GM18526 (cell line): ENCODE data around the gene ADORA1.

Experiments used
- POLR2A ChIP-seq: IDR thresholded peaks from 3 replicates; pipeline ENCODE4 v1.6.1; 2011; ENCODE audit not compliant: insufficient read length; ENCODE audit errors: extremely low read depth

ADORA1 gene

GRCh38 chr1:203103216-203103615, 24.3 kb upstream of the ADORA1 start:
- no peak for TF ChIP-seq POLR2A

DNA sequence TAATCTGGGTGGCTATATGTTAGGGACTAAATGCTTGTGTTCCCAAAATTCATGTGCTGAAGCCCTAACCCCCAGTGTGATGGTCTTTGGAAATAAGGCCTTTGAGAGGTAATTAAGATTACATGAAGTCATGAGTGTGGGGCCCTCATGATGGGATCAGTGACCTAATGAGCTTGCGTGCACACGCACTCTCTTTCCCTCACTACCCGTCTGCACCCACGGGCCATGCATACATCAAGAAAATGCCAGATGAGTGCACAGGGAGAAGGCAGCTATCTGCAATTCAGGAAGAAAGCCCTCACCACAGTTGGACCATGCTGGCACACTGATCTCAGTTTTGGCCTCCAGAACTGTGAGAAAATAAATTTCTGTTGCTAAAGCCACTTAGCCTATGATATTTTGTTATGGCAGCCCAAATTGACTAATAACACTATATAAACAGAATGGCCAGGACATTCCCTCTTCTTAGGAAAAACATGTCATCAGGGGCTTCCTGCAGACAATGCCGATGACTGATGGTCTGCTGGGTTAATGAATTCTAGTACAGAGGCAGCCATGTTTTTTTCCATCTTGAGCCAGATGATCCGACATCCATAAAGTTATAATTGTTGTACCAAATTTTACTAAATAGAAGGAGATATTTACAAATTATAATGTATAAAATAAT, 23.6 kb upstream of the ADORA1 start:
- TF ChIP-seq POLR2A = no peak

- no peak for TF ChIP-seq POLR2A
Observed at GRCh38 chr1:203104789-203105390, 22.6 kb upstream of the ADORA1 start.

DNA sequence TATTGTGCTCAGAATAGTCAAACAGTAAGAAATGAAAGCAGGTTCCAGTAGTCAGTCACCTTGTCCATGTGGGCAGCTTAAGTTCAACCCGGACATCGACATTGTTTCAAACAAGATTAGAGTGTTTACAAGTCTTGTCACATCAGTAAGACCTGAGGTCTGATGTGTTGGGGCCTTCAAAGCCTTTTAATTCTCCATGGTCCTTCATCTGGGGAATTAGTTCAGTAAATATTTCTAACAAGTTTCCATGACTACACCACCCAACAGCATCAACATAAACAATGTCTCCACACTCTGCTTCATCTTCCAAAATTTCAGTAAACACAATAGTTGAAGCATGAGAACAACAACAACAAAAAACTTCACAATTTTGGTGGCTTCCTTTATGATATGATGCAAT, 15.1 kb upstream of the ADORA1 start:
- no peak for TF ChIP-seq POLR2A

DNA sequence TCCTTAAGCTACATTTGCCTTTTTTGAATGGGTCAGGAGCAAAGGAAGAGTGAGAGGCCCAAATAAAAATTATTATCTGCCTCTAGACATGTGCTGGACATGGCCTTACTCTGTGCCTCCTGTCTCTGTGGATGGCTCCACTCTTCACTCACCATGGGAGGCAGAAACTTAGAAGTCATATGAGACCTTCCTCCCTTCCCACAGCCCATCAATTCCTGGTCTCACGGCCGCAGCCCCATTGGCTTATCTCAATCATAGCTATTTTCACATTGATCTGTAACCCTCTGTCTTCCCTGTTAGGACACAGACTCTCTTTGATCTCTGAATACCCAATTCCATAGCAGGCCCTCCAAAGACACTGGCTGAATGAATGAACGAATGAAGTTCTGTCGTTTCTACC, 14.2 kb upstream of the ADORA1 start:
- no peak for TF ChIP-seq POLR2A

DNA sequence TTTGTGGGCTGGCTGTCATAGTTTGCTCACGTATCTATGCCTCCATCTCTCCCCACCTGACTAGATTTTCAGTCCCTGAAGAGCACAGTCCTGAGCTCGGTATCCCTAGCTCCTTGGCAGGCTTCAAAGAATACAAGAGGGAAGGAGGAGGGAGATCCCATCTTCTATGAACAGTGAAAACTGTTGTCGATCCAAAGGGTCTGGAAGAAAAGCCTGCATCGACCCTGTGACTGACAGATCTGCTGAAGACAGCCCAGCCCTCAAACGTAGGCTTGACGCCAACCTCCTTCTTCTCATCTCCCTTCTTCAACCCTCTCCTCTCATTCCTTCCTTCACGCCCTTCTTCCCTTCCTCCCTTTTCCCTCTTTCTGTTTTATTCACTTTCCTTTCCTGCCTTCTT, 13.3 kb upstream of the ADORA1 start:
- TF ChIP-seq POLR2A = no peak

DNA sequence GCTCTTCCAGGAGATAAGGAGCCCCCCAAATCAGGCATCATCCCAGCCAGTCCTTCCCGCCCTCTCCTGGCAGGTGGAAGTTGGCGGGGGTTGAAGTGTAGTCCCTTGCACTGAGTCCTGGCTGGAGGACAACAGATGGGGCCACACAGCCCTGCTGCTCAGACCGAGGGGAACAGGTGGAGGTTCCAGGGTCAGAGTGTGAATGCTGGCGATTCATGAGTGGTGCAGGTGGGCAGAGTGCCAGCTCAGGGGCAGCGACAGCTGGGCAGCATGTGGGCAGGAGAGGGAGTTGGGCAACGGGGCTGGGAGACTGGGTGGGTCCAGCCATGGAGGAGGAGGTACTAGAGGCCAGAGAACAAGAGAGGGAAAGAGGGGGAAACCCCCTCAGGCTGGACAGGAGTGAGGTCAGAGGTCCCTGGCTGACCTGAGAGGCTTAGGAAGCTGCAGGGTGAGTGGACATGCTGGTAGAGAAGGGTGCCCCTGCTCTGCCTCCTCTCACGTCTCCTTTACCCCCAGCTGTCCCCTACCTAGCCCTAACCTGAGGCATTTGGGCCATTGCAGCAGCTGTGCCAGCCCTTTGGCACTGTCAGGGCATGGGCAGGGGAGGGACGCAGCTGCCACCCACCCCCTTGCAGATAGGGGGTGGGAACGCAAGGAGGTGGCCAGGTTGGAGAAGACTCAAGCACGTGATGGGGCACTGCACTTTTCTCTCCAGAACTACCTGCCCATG, 11.3 kb upstream of the ADORA1 start:
- no peak for TF ChIP-seq POLR2A

DNA sequence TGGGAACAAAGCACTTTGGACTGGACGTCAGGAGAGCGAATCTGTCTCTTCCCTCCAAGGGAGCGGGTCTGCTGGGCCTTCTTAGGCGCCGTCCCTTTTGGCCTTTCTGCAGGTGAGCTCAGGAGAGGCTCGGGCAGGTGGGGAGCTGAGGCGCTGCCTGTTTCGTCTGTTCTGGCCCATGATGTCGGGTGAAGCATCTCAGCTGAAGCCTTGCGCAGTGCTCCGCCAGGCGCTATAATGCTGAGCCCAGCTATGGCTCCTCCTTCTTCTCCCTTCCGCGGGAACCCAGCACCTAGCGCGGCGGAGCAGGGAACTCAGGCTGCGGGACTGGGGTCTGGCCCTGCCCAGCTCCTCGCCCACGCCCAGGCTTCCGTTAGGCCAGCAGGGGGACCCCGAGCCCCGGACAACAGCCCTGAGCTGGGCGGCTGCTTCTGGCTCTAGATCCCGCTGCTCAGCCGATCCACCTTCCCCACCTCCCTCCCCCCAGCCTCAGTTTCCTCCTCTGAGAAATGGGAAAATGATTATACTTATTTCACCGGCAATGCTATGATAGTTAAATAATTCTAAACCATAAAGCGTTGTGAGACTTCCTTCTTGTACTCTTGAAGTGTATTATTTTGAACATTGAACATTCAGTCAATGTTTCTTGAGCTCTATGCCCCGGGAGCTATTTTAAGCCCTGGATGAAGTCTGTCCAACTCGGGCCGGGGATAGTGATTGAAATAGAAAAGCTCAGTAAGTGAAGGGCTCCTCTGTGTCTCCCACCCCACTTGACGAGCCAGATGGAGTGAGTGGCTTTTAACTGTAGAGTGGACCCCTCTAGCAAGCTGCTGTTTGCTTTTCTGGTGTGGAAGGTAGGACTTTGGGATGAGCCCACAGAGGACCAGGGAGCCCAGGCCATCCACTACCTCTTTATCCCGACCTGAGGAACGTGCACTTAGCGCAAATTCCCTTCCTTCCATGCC, 9.6 kb upstream of the ADORA1 start:
- no peak for TF ChIP-seq POLR2A

- TF ChIP-seq POLR2A = no peak
Observed at GRCh38 chr1:203120325-203121153, 7.0 kb upstream of the ADORA1 start.

DNA sequence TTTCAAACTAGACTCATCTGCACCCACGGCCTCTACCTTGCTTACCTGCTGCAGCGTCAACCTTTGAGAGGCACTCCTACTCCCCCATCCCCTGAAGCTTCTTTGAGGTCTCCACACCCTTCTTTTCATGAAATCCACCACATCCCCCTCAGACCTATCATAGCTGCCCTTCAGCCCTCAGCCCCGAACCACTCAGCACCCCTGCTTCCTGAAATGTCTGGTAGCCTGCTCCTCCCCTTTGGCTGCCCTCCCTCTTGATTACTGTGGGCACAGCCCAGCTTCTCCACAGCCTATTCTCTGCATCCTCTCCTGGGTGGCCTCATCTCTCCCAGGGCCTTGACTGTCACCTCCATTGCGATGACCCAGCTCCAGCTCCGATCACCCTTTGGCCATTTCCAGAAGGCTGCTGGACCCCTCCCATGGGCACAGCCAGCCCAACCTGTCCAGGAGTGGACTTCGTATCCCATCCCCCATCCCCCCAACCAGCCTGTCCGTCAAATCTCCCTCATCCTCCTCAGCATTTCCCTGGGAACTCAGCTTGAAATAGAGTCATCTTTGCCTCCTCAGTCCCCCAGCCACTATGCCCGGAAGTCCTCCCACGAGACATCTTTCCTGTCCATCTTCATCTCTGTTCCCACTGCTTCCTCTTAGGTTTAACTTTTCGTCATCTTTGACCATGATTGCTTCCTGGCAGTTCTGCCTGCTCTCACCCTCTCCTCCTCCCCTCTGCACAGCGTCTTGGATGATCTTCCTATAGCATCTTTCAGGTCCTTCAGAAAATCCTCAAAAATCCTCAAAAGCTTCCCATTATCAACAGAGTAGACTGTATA, 6.1 kb upstream of the ADORA1 start:
- no peak for TF ChIP-seq POLR2A

DNA sequence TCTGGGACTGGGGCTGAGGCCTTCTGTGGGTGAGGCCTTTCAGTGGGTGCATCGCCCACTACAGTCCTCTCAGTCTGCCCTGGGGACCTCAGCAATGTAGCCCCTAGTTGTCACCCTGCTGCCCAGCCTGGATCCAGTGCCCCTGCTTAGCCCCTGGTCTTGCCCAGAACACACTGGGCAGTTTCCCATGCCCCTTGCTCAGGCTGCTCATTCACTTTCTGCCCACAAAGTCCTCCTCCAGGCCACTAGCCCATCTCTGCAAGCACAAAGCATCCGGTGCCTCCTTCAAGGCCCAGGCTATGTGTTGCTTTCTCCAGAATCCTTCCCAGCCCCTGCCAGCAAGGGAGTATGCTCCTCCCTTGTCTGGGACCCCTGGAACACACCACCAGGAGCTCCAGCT, 5.4 kb upstream of the ADORA1 start:
- TF ChIP-seq POLR2A = no peak

DNA sequence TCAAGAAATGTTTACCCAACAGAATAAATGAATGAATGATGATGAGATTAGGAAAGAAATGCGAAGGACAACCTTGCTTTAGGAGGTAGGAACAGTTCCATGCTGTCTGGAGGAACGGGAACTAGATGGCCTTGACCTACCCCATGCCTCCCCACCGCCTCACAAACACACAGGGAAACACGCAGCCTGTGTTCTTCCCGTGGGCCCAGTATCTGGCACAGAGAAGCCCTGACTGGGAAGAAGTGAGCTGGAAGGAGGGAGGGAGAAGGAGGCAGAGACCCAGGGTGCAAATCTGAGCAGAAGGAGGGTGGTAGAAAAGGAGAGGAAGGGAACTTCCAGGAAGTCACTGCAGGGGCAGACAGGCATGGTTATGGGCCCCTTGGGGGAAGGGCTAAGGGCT, 3.5 kb upstream of the ADORA1 start:
- no peak for TF ChIP-seq POLR2A

GRCh38 chr1:203124546-203125317, 2.8 kb upstream of the ADORA1 start:
- TF ChIP-seq POLR2A = no peak
